ENCODE data around the gene VPS41. TPM values are rescaled to one million over a fixed set of nuclear protein-coding genes. Genes with fewer than 3 reads are reported as not detected.
A peak's percentile ranks its signal among the peaks of the same experiment; 100 is the strongest.

The VPS41 gene
- total RNA-seq, 1 experiment from 2014 or later, result 27.1 TPM

- in situ Hi-C loops (cut with HindIII; ENCODE audit: low sequenced_read_pairs), result no loop called here
- DNase-seq (ENCODE audit: low spot score), result no peak
Measured at GRCh38 chr7:38829488-38830165, 79.4 kb downstream of the VPS41 start.

GRCh38 chr7:38828026-38828425, 81.0 kb downstream of the VPS41 start:
- no peak for DNase-seq (ENCODE audit: low spot score)
- in situ Hi-C loops (cut with HindIII; ENCODE audit: low sequenced_read_pairs), result no loop called here

GRCh38 chr7:38825721-38826440, 83.1 kb downstream of the VPS41 start:
- DNase-seq (ENCODE audit: low spot score), result no peak
- in situ Hi-C loops (cut with HindIII; ENCODE audit: low sequenced_read_pairs), result no loop called here

GRCh38 chr7:38824948-38825347, 84.0 kb downstream of the VPS41 start:
- in situ Hi-C loops (cut with HindIII; ENCODE audit: low sequenced_read_pairs), result no loop called here
- no peak for DNase-seq (ENCODE audit: low spot score)

- no peak for DNase-seq (ENCODE audit: low spot score)
- in situ Hi-C loops (cut with HindIII; ENCODE audit: low sequenced_read_pairs), result no loop called here
Measured at GRCh38 chr7:38822549-38822948, 86.4 kb downstream of the VPS41 start.

- in situ Hi-C loops (cut with HindIII; ENCODE audit: low sequenced_read_pairs), result no loop called here
- no peak for DNase-seq (ENCODE audit: low spot score)
Measured at GRCh38 chr7:38820571-38820970, 88.4 kb downstream of the VPS41 start.

- no peak for DNase-seq (ENCODE audit: low spot score)
- in situ Hi-C loops (cut with HindIII; ENCODE audit: low sequenced_read_pairs), result no loop called here
Measured at GRCh38 chr7:38819463-38819862, 89.5 kb downstream of the VPS41 start.

GRCh38 chr7:38817526-38817925, 91.5 kb downstream of the VPS41 start:
- in situ Hi-C loops (cut with HindIII; ENCODE audit: low sequenced_read_pairs), result no loop called here
- DNase-seq (ENCODE audit: low spot score), result no peak

GRCh38 chr7:38813768-38814167, 95.2 kb downstream of the VPS41 start:
- in situ Hi-C loops (cut with HindIII; ENCODE audit: low sequenced_read_pairs), result no loop called here
- no peak for DNase-seq (ENCODE audit: low spot score)

- DNase-seq (ENCODE audit: low spot score), result no peak
- in situ Hi-C loops (cut with HindIII; ENCODE audit: low sequenced_read_pairs), result no loop called here
Measured at GRCh38 chr7:38806912-38807311, 102.1 kb downstream of the VPS41 start.

GRCh38 chr7:38801786-38802185, 107.2 kb downstream of the VPS41 start:
- DNase-seq (ENCODE audit: low spot score), result no peak
- in situ Hi-C loops (cut with HindIII; ENCODE audit: low sequenced_read_pairs), result no loop called here

GRCh38 chr7:38798552-38799267, 110.3 kb downstream of the VPS41 start:
- no peak for DNase-seq (ENCODE audit: low spot score)
- in situ Hi-C loops (cut with HindIII; ENCODE audit: low sequenced_read_pairs), result no loop called here

- in situ Hi-C loops (cut with HindIII; ENCODE audit: low sequenced_read_pairs), result no loop called here
- DNase-seq (ENCODE audit: low spot score), result peak; percentile 86
Measured at GRCh38 chr7:38796626-38797501, 112.1 kb downstream of the VPS41 start.

- DNase-seq (ENCODE audit: low spot score), result no peak
- in situ Hi-C loops (cut with HindIII; ENCODE audit: low sequenced_read_pairs), result no loop called here
Measured at GRCh38 chr7:38795593-38795992, 113.4 kb downstream of the VPS41 start.

GRCh38 chr7:38781991-38782390, 127.0 kb downstream of the VPS41 start:
- in situ Hi-C loops (cut with HindIII; ENCODE audit: low sequenced_read_pairs), result no loop called here
- no peak for DNase-seq (ENCODE audit: low spot score)

GRCh38 chr7:38777609-38778008, 131.4 kb downstream of the VPS41 start:
- DNase-seq (ENCODE audit: low spot score), result no peak
- in situ Hi-C loops (cut with HindIII; ENCODE audit: low sequenced_read_pairs), result no loop called here

GRCh38 chr7:38775506-38776175, 133.3 kb downstream of the VPS41 start:
- in situ Hi-C loops (cut with HindIII; ENCODE audit: low sequenced_read_pairs), result no loop called here
- no peak for DNase-seq (ENCODE audit: low spot score)

GRCh38 chr7:38773430-38773829, 135.6 kb downstream of the VPS41 start:
- no peak for DNase-seq (ENCODE audit: low spot score)
- in situ Hi-C loops (cut with HindIII; ENCODE audit: low sequenced_read_pairs), result no loop called here

- in situ Hi-C loops (cut with HindIII; ENCODE audit: low sequenced_read_pairs), result no loop called here
- no peak for DNase-seq (ENCODE audit: low spot score)
Measured at GRCh38 chr7:38760226-38760625, 148.8 kb downstream of the VPS41 start.
